Ovary (tissue), 3 donors: Measurements from ENCODE around the gene WTAP.

Source experiments
- EP300 ChIP-seq: sonication (generic); formaldehyde crosslinking; IDR thresholded peaks from one replicate; pipeline ENCODE4 v1.6.1; 2017; ENCODE audit warnings: antibody characterized with exemption
- POLR2A ChIP-seq: fragments of 450-650 bp; IDR thresholded peaks from one replicate; pipeline ENCODE4 v1.6.1; 2017; ENCODE audit warnings: antibody characterized with exemption, mild to moderate bottlenecking, moderate library complexity
- TF ChIP-seq, protein P1 (sequence below), 3 donors: fragments of 450-650 bp in 2 of 3; fragments of 200-600 bp in 1 of 3; IDR thresholded peaks; one replicate each; pipeline versions ENCODE4 v1.5.1 to v1.8.0; 2016 to 2022; ENCODE audit warnings: antibody characterized with exemption in 3 of 3, mild to moderate bottlenecking in 1 of 3
- donor health status: DM: no; HTN: no; CAD: no.

DNA sequence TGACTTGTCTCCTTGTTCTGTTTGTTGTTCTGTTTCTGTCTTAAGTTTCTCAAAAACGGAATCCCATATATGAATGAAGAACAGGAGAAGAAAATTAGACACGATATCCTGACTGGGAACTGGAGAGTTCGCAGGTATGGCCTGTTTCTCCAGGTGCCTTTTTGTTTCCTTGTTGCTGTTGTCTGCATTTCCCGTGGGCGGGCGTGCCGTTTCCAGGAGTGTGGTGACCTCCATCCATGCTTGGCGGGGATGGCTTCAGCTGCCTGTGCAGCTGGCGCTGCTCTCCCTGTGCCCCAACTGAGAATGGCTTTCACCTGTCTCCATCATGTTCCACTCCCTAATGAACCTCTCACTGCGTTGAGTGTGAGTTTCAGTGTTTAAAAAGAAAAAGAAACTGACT, 77.2 kb downstream of the WTAP start:
- TF ChIP-seq, protein P1, sequence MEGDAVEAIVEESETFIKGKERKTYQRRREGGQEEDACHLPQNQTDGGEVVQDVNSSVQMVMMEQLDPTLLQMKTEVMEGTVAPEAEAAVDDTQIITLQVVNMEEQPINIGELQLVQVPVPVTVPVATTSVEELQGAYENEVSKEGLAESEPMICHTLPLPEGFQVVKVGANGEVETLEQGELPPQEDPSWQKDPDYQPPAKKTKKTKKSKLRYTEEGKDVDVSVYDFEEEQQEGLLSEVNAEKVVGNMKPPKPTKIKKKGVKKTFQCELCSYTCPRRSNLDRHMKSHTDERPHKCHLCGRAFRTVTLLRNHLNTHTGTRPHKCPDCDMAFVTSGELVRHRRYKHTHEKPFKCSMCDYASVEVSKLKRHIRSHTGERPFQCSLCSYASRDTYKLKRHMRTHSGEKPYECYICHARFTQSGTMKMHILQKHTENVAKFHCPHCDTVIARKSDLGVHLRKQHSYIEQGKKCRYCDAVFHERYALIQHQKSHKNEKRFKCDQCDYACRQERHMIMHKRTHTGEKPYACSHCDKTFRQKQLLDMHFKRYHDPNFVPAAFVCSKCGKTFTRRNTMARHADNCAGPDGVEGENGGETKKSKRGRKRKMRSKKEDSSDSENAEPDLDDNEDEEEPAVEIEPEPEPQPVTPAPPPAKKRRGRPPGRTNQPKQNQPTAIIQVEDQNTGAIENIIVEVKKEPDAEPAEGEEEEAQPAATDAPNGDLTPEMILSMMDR (IDR thresholded peaks at IDR 0.05): no peak
- no peak for TF ChIP-seq POLR2A
- no peak for TF ChIP-seq EP300
